C4-2B (cell line): ENCODE measurements around the gene WNT7A.

Experiments
- CTCF ChIP-seq: fragments of 450-650 bp; conservative IDR thresholded peaks from 2 replicates; pipeline ENCODE4 v1.5.1; 2017; ENCODE audit warnings: mild to moderate bottlenecking
- ZFX ChIP-seq: fragments of 450-650 bp; IDR thresholded peaks from 2 replicates; pipeline ENCODE4 v1.6.1; 2017

GRCh38 chr3:13894807-13895154 is 14.9 kb upstream of the WNT7A start:
- TF ChIP-seq CTCF (no peak), ZFX (no peak)
